Endothelial cell (in vitro differentiated cells): ENCODE data around the gene COL7A1. TPM values are rescaled to one million over a fixed set of nuclear protein-coding genes. Genes with fewer than 3 reads are reported as not detected.

Experiments used
- DNase-seq: peaks from one replicate; pipeline ENCODE4 v3.0.0; 2021; ENCODE audit warnings: low spot score
- H3K27ac Mint-ChIP-seq: one replicate; pipeline ENCODE4 v1.8.0; 2021; ENCODE audit warnings: mixed read lengths, inconsistent platforms; ENCODE audit not compliant: unreplicated experiment
- H3K27me3 Mint-ChIP-seq: one replicate; pipeline ENCODE4 v1.8.0; 2021; ENCODE audit warnings: mild to moderate bottlenecking, moderate library complexity, mixed read lengths, inconsistent platforms; ENCODE audit not compliant: unreplicated experiment
- H3K36me3 Mint-ChIP-seq: one replicate; pipeline ENCODE4 v1.8.0; 2021; ENCODE audit warnings: mild to moderate bottlenecking, low read depth, mixed read lengths, inconsistent platforms; ENCODE audit not compliant: unreplicated experiment
- H3K4me1 Mint-ChIP-seq: one replicate; pipeline ENCODE4 v1.8.0; 2021; ENCODE audit warnings: mild to moderate bottlenecking, mixed read lengths, inconsistent platforms; ENCODE audit not compliant: unreplicated experiment
- H3K4me3 Mint-ChIP-seq: one replicate; pipeline ENCODE4 v1.8.0; 2021; ENCODE audit warnings: mild to moderate bottlenecking, mixed read lengths, inconsistent platforms; ENCODE audit not compliant: unreplicated experiment
- H3K9me3 Mint-ChIP-seq: one replicate; pipeline ENCODE4 v1.8.0; 2021; ENCODE audit warnings: mixed read lengths, inconsistent platforms; ENCODE audit not compliant: unreplicated experiment
- CTCF ChIP-seq: fragments of 200-600 bp; sonication (generic); IDR thresholded peaks from one replicate; pipeline ENCODE4 v1.5.0; 2021; ENCODE audit warnings: antibody characterized with exemption; ENCODE audit not compliant: unreplicated experiment
- total RNA-seq: library from RNA; stranded (reverse); fragmentation: NEBNext Ultra II Directional; extraction: Animal tissue kit (Norgen Biotek cat#: 25700); gene quantifications from one replicate; pipeline ENCODE4 v1.2.1, GENCODE V29; 2021; ENCODE audit not compliant: unreplicated experiment

COL7A1 gene
- total RNA-seq, 1 donor from 2014 or later = 5.2 TPM

GRCh38 chr3:48561045-48561736 lies 33.9 kb downstream of the COL7A1 start:
- TF ChIP-seq CTCF = peak; percentile 17
- Mint-ChIP-seq H3K9me3 (no peaks in the 10 kb centered on the region), H3K4me3 (no peak overlapping the region), H3K27ac (no peak overlapping the region), H3K36me3 (no peaks in the 10 kb centered on the region), H3K4me1 (peaks cover 34% of the 10 kb centered on the region), H3K27me3 (peaks cover 10% of the 10 kb centered on the region)
- peak; percentile 64 for DNase-seq

GRCh38 chr3:48560648-48561018 lies 34.5 kb downstream of the COL7A1 start:
- DNase-seq = no peak
- peaks cover 12% of the 10 kb centered on the region for H3K27me3 Mint-ChIP-seq
- H3K27ac Mint-ChIP-seq = no peak overlapping the region
- no peak overlapping the region for H3K4me3 Mint-ChIP-seq
- no peak for TF ChIP-seq CTCF
- H3K36me3 Mint-ChIP-seq = no peaks in the 10 kb centered on the region
- H3K4me1 Mint-ChIP-seq = peaks cover 34% of the 10 kb centered on the region
- H3K9me3 Mint-ChIP-seq = no peaks in the 10 kb centered on the region

GRCh38 chr3:48558493-48559134 lies 36.5 kb downstream of the COL7A1 start:
- Mint-ChIP-seq H3K27ac (no peak overlapping the region), H3K9me3 (no peaks in the 10 kb centered on the region), H3K4me1 (peaks cover 40% of the 10 kb centered on the region), H3K4me3 (no peak overlapping the region), H3K27me3 (peaks cover 14% of the 10 kb centered on the region), H3K36me3 (no peaks in the 10 kb centered on the region)
- TF ChIP-seq CTCF = no peak
- DNase-seq = no peak

GRCh38 chr3:48556796-48557626 lies 38.1 kb downstream of the COL7A1 start, which contains the start of gene PFKFB4:
TSS of gene PFKFB4 (minus strand) at chr3:48556803. CDS start at chr3:48556777, 26 bp downstream.
- Mint-ChIP-seq H3K4me3 (peak within 1 kb of the TSS; percentile 86), H3K9me3 (no peaks in the 10 kb centered on the region), H3K36me3 (no peaks in the 10 kb centered on the region), H3K27ac (no peak within 1 kb of the TSS), H3K4me1 (peaks cover 41% of the 10 kb centered on the region), H3K27me3 (peaks cover 9% of the 10 kb centered on the region)
- TF ChIP-seq CTCF = no peak
- peak; percentile 97 for DNase-seq
